Hematopoietic multipotent progenitor cell treated with erythropoietin and hydrocortisone succinate and interleukin-3 and kit ligand, for 4 days (in vitro differentiated cells): ENCODE data around the gene TBC1D28.
"Not testable (repeated sequence)": the region's sequence is repeated elsewhere in the genome, so short reads cannot be mapped to it uniquely, and the experiment has no call there.

ENCODE experiments used
- DNase-seq: peaks from one replicate; pipeline ENCODE4 v3.0.0-alpha.2; 2015

Gene TBC1D28

DNA sequence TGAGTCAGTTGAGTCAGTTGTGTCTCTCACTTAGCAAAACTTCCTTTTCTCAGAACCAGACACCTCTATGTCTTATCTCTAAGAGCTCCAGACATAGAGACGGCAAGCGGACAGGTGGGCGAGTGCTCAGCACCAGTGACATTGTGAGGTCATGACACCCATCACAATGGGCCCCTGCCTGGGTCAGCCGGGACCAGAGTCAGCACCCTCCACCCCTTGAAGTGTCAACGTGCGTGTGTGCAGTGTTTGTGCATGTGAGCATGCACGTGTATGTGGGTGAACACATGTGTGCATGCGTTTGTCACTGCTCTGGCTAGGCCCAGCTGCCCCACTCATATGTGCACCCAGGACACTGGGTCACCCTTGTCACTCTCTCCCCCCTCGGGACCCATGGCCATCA is at the start of gene TBC1D28:
TSS of gene TBC1D28 (minus strand) at position 101 of the 400 bp plus-strand sequence. CDS start 3,039 bp downstream, outside the sequence.
- not testable (repeated sequence) for DNase-seq

DNA sequence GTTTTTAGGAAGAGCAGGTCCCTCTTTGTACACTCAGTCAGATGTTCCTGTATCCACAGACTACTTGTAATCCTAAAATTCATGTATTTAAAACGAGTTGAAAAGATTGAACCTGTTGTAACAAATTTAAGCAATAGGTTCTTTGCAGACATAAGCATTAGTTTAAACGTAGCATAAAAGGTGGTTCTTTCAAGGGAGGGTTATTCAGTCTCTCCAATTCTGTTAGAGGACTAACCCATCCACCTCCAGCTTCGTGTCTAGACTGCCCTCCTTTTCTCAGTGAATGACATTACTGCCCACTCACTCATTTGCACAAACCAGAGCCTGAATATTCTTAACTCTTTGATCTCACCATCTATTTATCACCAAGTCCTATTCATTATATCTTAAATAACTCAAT is 38.5 kb upstream of the TBC1D28 start:
- not testable (repeated sequence) for DNase-seq

DNA sequence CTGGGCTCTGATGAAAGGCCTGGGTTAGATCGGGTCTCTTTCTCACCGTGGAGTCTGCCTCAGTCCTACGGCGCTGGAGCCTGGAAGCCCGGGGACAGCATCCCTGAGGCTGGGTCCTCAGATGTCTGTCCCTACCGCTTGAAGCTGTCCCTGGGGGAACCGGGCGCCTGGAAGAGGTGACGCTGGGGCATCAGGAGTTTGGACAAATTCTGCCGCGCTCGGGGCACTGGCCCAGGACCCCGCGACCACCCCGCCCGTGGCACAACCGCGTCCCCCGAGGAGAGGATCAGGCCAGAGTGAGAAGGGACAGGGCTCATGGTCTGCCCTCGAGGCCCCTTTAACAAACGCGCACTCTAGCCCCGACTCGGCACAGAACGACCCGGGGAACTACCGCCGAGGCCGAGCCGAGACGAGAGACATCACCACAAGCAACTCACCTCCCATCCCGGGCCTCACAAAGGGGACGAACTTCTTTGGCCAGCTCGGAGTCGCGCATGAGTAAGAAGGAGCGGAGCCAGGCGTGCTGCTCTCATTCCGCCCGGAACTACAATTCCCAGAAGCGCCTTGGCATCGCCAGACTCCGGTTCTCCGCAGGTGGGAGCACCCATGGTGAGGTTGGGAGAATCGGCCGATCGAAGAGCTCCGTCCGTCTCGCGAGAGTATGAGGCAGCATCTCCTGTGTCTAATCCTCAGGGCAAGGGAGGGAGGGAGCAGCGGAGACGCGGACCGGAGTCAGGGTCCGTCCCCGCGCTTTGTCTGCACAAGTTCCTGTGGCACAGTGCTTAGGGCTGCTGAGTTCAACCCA is 37.8 kb upstream of the TBC1D28 start, which contains the start of gene FOXO3B:
TSS of gene FOXO3B (minus strand) at position 548 of the 805 bp plus-strand sequence. CDS start 663 bp downstream, outside the sequence.
- peak; percentile 96 for DNase-seq

GRCh38 chr17:18677381-18677780 is 33.2 kb upstream of the TBC1D28 start:
- not testable (repeated sequence) for DNase-seq

GRCh38 chr17:18676928-18677327 is 32.7 kb upstream of the TBC1D28 start:
- DNase-seq: not testable (repeated sequence)

- DNase-seq: not testable (repeated sequence)
Observed at GRCh38 chr17:18672395-18673227, 28.4 kb upstream of the TBC1D28 start.

DNA sequence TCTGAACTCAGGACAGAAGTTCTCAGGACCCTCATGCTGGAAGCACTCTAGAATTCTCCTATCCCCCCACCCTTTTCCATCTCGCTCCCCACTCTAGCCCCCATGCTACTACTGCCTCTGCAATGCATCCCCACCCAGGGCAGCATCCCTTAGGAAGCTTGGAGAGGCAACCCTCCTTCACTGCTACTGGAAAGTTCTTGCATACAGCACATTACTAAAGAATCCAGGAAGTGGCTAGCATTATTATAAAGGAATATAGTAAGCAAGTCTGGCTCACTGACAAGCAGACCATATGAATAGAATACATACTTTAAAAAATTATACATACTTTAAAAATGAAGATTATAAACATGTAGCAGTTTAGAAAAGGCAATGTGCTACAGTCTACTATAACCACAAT is 24.4 kb upstream of the TBC1D28 start:
- not testable (repeated sequence) for DNase-seq

- DNase-seq: not testable (repeated sequence)
Observed at GRCh38 chr17:18667535-18667934, 23.3 kb upstream of the TBC1D28 start.

GRCh38 chr17:18666326-18666725 is 22.1 kb upstream of the TBC1D28 start:
- DNase-seq: not testable (repeated sequence)

DNA sequence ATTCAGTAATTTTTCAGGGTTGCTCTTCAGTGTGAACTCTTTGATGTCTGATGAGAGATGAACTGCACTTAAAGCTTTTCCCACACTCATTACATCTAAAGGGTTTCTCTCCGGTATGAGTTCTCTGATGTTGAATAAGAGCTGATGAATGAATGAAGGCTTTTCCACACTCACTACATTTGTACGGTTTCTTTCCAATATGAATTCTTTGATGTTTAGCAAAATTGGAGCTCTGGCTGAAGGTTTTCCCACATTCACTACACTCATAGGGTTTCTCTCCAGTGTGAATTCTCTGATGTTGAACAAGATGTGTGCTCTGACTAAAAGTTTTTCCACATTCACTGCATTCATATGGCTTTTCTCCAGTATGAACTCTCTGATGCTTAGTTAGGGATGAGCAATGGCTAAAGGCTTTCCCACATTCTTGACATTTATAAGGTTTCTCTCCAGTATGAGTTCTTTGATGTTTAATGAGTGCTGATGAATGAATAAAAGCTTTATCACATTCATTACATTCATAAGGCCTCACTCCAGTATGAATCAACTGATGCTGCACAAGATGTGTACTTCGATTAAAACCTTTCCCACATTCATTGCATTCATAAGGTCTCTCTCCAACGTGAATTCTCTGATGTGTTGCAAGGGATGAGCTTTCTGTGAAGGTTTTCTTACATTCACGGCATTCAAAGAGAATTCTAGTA is 17.9 kb upstream of the TBC1D28 start:
- DNase-seq: not testable (repeated sequence)

- not testable (repeated sequence) for DNase-seq
Observed at GRCh38 chr17:18650094-18650493, 5.9 kb upstream of the TBC1D28 start.

- not testable (repeated sequence) for DNase-seq
Observed at GRCh38 chr17:18643124-18643523, 1.1 kb downstream of the TBC1D28 start.

GRCh38 chr17:18638357-18638756 is 5.8 kb downstream of the TBC1D28 start:
- peak; percentile 28 for DNase-seq

GRCh38 chr17:18636237-18636636 is 8.0 kb downstream of the TBC1D28 start:
- peak; percentile 11 for DNase-seq

- not testable (repeated sequence) for DNase-seq
Observed at GRCh38 chr17:18635773-18636172, 8.4 kb downstream of the TBC1D28 start.

- not testable (repeated sequence) for DNase-seq
Observed at GRCh38 chr17:18634550-18635263, 9.5 kb downstream of the TBC1D28 start.

DNA sequence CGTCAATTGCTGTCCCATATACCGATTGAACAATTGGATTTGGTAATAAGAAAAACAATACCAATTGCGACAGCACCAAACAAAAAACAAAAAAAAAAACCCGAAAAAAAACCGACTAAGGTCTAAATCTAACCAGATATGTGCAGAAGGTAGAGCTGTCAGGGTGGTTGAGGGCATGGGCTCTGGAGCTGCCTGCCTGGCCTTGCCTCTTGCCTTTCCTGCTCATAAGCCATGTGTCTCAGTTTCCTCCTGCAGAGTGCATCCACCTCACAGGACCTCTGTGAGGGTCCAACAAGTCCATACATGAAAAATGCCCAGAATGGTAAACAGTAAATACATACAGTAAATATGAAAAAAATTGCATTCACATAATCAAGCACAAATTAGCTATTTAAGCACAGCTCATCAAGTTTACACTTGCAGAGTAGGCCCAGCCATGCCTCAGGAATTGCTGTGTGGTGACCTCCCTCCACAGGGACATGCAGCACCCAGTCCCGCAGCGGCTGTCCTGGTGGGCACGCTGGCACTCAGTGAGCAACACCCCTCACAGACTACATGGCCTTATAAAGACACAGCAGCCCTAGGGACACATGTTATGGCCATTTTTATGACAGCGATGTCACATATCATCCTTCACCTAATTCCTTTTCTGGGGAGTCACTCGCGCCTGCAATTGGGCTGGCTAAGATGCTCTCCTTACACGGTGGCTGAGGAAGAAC is 17.9 kb downstream of the TBC1D28 start:
- no peak for DNase-seq

DNA sequence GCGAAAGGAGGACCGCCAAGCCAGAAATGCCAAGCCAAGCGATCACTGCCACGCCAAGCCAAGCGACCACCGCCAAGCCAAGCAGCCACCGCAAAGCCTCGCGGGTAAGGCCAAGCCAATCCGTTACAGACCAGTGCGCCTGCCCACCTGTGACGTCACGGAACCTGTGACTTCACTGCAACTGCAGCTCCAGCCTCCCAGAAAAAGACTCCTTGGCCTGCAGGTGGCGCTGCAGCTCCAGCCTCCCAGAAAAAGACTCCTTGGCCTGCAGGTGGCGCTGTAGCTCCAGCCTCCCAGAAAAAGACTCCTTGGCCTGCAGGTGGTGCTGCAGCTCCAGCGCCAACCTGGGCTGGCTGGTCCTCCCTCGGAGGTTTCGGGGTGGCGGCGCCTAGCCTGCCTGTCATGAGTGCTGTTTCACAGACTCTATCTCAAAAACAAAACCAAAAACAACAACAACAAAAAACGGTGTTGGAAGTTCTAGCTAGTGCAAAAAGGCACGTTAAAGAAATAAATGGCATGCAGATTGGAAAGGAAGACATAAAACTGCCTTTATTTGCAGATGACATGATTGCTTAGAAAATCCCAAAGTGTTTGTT is 18.6 kb downstream of the TBC1D28 start:
- DNase-seq: peak; percentile 90

GRCh38 chr17:18624862-18625501 is 19.2 kb downstream of the TBC1D28 start:
- DNase-seq: peak; percentile 42

DNA sequence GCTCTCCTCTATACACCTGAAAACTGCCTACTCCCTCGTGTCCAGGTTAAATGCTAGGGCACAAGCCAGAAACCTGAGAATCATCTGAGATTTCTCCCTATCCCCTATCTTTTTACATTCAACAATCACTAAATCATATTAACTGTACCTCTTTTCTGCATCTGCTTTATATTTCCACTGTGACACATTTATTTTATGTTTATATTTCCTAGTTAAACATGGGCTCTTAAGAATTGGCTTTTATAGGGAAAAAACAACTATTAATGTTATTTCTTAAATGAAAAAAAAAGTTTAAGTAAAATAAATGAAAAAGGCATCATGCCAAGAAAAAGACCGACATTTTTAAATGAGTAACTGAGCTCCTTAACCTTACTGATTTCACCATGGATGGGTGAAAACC is 26.6 kb downstream of the TBC1D28 start:
- DNase-seq: not testable (repeated sequence)
